ENCODE results near the gene KIF6. TPM values are rescaled to one million over a fixed set of nuclear protein-coding genes. Genes with fewer than 3 reads are reported as not detected.

The KIF6 gene
- polyA plus RNA-seq, 3 donors, result not detected

DNA sequence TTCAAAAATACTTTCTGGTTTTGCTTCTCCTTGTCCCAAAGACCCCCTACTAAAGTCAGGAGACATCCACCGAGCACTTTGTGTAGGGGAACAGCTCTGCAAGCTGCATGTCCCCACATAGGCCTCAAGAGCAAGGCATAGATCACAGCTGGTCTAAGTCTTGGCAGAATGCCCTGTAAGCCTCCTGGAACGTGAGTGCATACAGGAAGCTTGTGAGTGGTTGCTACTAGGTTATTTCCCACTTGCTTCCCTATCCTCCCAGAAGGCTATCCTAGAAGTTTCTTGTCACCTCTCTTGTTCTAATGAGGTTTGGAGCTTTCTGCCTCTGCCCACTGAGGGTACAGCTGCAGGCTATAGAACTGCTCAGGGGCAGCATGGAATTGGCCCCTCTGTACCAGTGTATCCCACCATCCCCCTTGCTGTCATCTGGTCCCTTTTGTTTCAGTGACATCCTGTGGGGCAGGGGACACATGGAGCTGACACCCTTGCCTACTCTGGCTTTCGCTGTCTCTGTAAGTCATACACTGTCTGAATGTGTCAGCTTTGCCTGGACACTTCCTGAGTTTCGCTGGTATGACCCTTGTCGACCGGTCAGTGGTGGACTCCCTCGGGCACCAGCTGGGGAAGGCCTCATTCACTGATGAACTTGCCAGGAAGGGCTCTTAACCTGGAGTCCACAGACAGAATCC is 367.1 kb downstream of the KIF6 start:
- Histone ChIP-seq H3K27ac (ENCODE audit: low read depth in 1 of 2, low read length in 2 of 2) (no peak overlapping the region), H3K79me2 (ENCODE audit: insufficient read depth, low read length) (no peaks in the 10 kb centered on the region), H2AFZ (ENCODE audit: insufficient read depth, low read depth, low read length, poor library complexity, severe bottlenecking) (no peak overlapping the region), H3K27me3 (ENCODE audit: control insufficient read depth in 2 of 2, insufficient read depth in 2 of 2, low read length in 2 of 2) (no peaks in the 10 kb centered on the region), H3K4me3 (replicated peaks in 1 of 3; ENCODE audit: low read depth in 2 of 3, low read length in 3 of 3) (no peak overlapping the region), H4K20me1 (ENCODE audit: insufficient read depth, low read length) (no peaks in the 10 kb centered on the region), H3K4me2 (replicated peaks; ENCODE audit: extremely low read depth, low read length, poor library complexity, severe bottlenecking) (no peak overlapping the region), H3K4me1 (ENCODE audit: control insufficient read depth in 1 of 2, insufficient read depth in 2 of 2, low read length in 2 of 2) (no peaks in the 10 kb centered on the region), H3K9ac (ENCODE audit: insufficient read depth, low read length, poor library complexity, severe bottlenecking) (no peak overlapping the region), H3K9me3 (replicated peaks in 1 of 2; ENCODE audit: control insufficient read depth in 1 of 2, insufficient read depth in 1 of 2, low read length in 2 of 2) (no peaks in the 10 kb centered on the region), H3K36me3 (replicated peaks in 1 of 2; ENCODE audit: control insufficient read depth in 1 of 2, insufficient read depth in 2 of 2, low read length in 2 of 2) (no peaks in the 10 kb centered on the region)
- Mint-ChIP-seq H3K4me3 (no peak overlapping the region), H3K9me3 (no peaks in the 10 kb centered on the region), H3K4me1 (peaks cover 2% of the 10 kb centered on the region), H3K27ac (no peak overlapping the region), H3K27me3 (ENCODE audit: low read depth in 3 of 3) (peaks cover 3 to 4% (median 3%) of the 10 kb centered on the region in 3 donors), H3K36me3 (no peaks in the 10 kb centered on the region)
- no peak for TF ChIP-seq CTCF (IDR thresholded peaks at IDR 0.05)
- 80% methylated on average over 6 of the region's 7 CpGs for WGBS (ENCODE audit: insufficient coverage)
- no peak for DNase-seq
- intact Hi-C loops (cut with micrococcal nuclease), result no loop called here

- Histone ChIP-seq H3K4me1 (ENCODE audit: control insufficient read depth in 1 of 2, insufficient read depth in 2 of 2, low read length in 2 of 2) (no peaks in the 10 kb centered on the region), H3K79me2 (ENCODE audit: insufficient read depth, low read length) (no peaks in the 10 kb centered on the region), H3K27ac (ENCODE audit: low read depth in 1 of 2, low read length in 2 of 2) (no peak overlapping the region), H3K36me3 (replicated peaks in 1 of 2; ENCODE audit: control insufficient read depth in 1 of 2, insufficient read depth in 2 of 2, low read length in 2 of 2) (no peaks in the 10 kb centered on the region), H3K4me2 (replicated peaks; ENCODE audit: extremely low read depth, low read length, poor library complexity, severe bottlenecking) (no peak overlapping the region), H3K27me3 (ENCODE audit: control insufficient read depth in 2 of 2, insufficient read depth in 2 of 2, low read length in 2 of 2) (no peaks in the 10 kb centered on the region), H3K4me3 (replicated peaks in 1 of 3; ENCODE audit: low read depth in 2 of 3, low read length in 3 of 3) (no peak overlapping the region), H2AFZ (ENCODE audit: insufficient read depth, low read depth, low read length, poor library complexity, severe bottlenecking) (no peak overlapping the region), H3K9ac (ENCODE audit: insufficient read depth, low read length, poor library complexity, severe bottlenecking) (no peak overlapping the region), H4K20me1 (ENCODE audit: insufficient read depth, low read length) (no peaks in the 10 kb centered on the region), H3K9me3 (replicated peaks in 1 of 2; ENCODE audit: control insufficient read depth in 1 of 2, insufficient read depth in 1 of 2, low read length in 2 of 2) (no peaks in the 10 kb centered on the region)
- H3K36me3 Mint-ChIP-seq, result no peaks in the 10 kb centered on the region
- no peak overlapping the region for H3K4me3 Mint-ChIP-seq
- intact Hi-C loops (cut with micrococcal nuclease), result no loop called here
- no peaks in the 10 kb centered on the region for H3K4me1 Mint-ChIP-seq
- H3K9me3 Mint-ChIP-seq, result peaks cover 0 to 1% (median 0%) of the 10 kb centered on the region in 7 donors
- 96% methylated on average over 7 of the region's 7 CpGs for WGBS (ENCODE audit: insufficient coverage)
- DNase-seq, result no peak
- no peak for TF ChIP-seq CTCF (IDR thresholded peaks at IDR 0.05)
- peaks cover 0 to 3% (median 2%) of the 10 kb centered on the region in 3 donors for H3K27me3 Mint-ChIP-seq (ENCODE audit: low read depth in 3 of 3)
- no peak overlapping the region for H3K27ac Mint-ChIP-seq
Observed at GRCh38 chr6:39353698-39354315, 371.4 kb downstream of the KIF6 start.

Measured in CD14-positive monocyte (primary cell).